ENCODE data around the gene MRGPRD.
"Not testable (repeated sequence)": the region's sequence is repeated elsewhere in the genome, so short reads cannot be mapped to it uniquely, and the experiment has no call there.

The MRGPRD gene

GRCh38 chr11:69001243-69002081, 20.7 kb upstream of the MRGPRD start:
- FAIRE-seq = no peak
- TF ChIP-seq POLR2A (IDR thresholded peaks at IDR 0.05; ENCODE audit: low read depth, low read length) = no peak
- no peak for TF ChIP-seq TAF1 (IDR thresholded peaks at IDR 0.05; ENCODE audit: low read depth, low read length)
- TF ChIP-seq PAX5 (IDR thresholded peaks at IDR 0.05; ENCODE audit: insufficient read depth, low read length, severe bottlenecking) = no peak
- no peak for TF ChIP-seq POU2F2 (IDR thresholded peaks at IDR 0.05; ENCODE audit: low read depth, low read length)
- no peak for TF ChIP-seq POLR2AphosphoS5 (IDR thresholded peaks at IDR 0.05; ENCODE audit: low read depth, low read length)
- no peak for TF ChIP-seq SPI1 (IDR thresholded peaks at IDR 0.05; ENCODE audit: low read depth, low read length)
- DNase-seq (ENCODE audit: insufficient read length, low spot score) = no peak

GRCh38 chr11:69000831-69001242, 20.1 kb upstream of the MRGPRD start:
- FAIRE-seq = no peak
- DNase-seq (ENCODE audit: insufficient read length, low spot score) = no peak
- TF ChIP-seq SPI1 (IDR thresholded peaks at IDR 0.05; ENCODE audit: low read depth, low read length) (no peak), POLR2AphosphoS5 (IDR thresholded peaks at IDR 0.05; ENCODE audit: low read depth, low read length) (no peak), POLR2A (IDR thresholded peaks at IDR 0.05; ENCODE audit: low read depth, low read length) (no peak), TAF1 (IDR thresholded peaks at IDR 0.05; ENCODE audit: low read depth, low read length) (no peak), PAX5 (IDR thresholded peaks at IDR 0.05; ENCODE audit: insufficient read depth, low read length, severe bottlenecking) (no peak), POU2F2 (IDR thresholded peaks at IDR 0.05; ENCODE audit: low read depth, low read length) (no peak)

- no peak for TF ChIP-seq SPI1 (IDR thresholded peaks at IDR 0.05; ENCODE audit: low read depth, low read length)
- TF ChIP-seq POU2F2 (IDR thresholded peaks at IDR 0.05; ENCODE audit: low read depth, low read length) = no peak
- no peak for TF ChIP-seq TAF1 (IDR thresholded peaks at IDR 0.05; ENCODE audit: low read depth, low read length)
- no peak for TF ChIP-seq POLR2A (IDR thresholded peaks at IDR 0.05; ENCODE audit: low read depth, low read length)
- TF ChIP-seq PAX5 (IDR thresholded peaks at IDR 0.05; ENCODE audit: insufficient read depth, low read length, severe bottlenecking) = no peak
- TF ChIP-seq POLR2AphosphoS5 (IDR thresholded peaks at IDR 0.05; ENCODE audit: low read depth, low read length) = no peak
- no peak for FAIRE-seq
- DNase-seq (ENCODE audit: insufficient read length, low spot score) = no peak
Measured at GRCh38 chr11:69000391-69000790, 19.6 kb upstream of the MRGPRD start.

- not testable (repeated sequence) for DNase-seq (ENCODE audit: insufficient read length, low spot score); FAIRE-seq
Measured at GRCh38 chr11:68999748-69000355, 19.1 kb upstream of the MRGPRD start.

- FAIRE-seq (no peak), DNase-seq (ENCODE audit: insufficient read length, low spot score) (no peak)
- TF ChIP-seq SPI1 (IDR thresholded peaks at IDR 0.05; ENCODE audit: low read depth, low read length) = no peak
- no peak for TF ChIP-seq TAF1 (IDR thresholded peaks at IDR 0.05; ENCODE audit: low read depth, low read length)
- no peak for TF ChIP-seq POU2F2 (IDR thresholded peaks at IDR 0.05; ENCODE audit: low read depth, low read length)
- TF ChIP-seq PAX5 (IDR thresholded peaks at IDR 0.05; ENCODE audit: insufficient read depth, low read length, severe bottlenecking) = no peak
- TF ChIP-seq POLR2A (IDR thresholded peaks at IDR 0.05; ENCODE audit: low read depth, low read length) = no peak
- no peak for TF ChIP-seq POLR2AphosphoS5 (IDR thresholded peaks at IDR 0.05; ENCODE audit: low read depth, low read length)
Measured at GRCh38 chr11:68999093-68999747, 18.4 kb upstream of the MRGPRD start.

GRCh38 chr11:68998390-68998911, 17.7 kb upstream of the MRGPRD start:
- FAIRE-seq = no peak
- no peak for DNase-seq (ENCODE audit: insufficient read length, low spot score)
- no peak for TF ChIP-seq SPI1 (IDR thresholded peaks at IDR 0.05; ENCODE audit: low read depth, low read length)

GRCh38 chr11:68997995-68998348, 17.2 kb upstream of the MRGPRD start:
- DNase-seq (ENCODE audit: insufficient read length, low spot score) (no peak), FAIRE-seq (no peak)
- TF ChIP-seq TAF1 (IDR thresholded peaks at IDR 0.05; ENCODE audit: low read depth, low read length) (no peak), POU2F2 (IDR thresholded peaks at IDR 0.05; ENCODE audit: low read depth, low read length) (no peak), POLR2AphosphoS5 (IDR thresholded peaks at IDR 0.05; ENCODE audit: low read depth, low read length) (no peak), PAX5 (IDR thresholded peaks at IDR 0.05; ENCODE audit: insufficient read depth, low read length, severe bottlenecking) (no peak), SPI1 (IDR thresholded peaks at IDR 0.05; ENCODE audit: low read depth, low read length) (no peak), POLR2A (IDR thresholded peaks at IDR 0.05; ENCODE audit: low read depth, low read length) (no peak)

GRCh38 chr11:68997124-68997994, 16.6 kb upstream of the MRGPRD start:
- TF ChIP-seq PAX5 (IDR thresholded peaks at IDR 0.05; ENCODE audit: insufficient read depth, low read length, severe bottlenecking) (no peak), SPI1 (IDR thresholded peaks at IDR 0.05; ENCODE audit: low read depth, low read length) (no peak), POU2F2 (IDR thresholded peaks at IDR 0.05; ENCODE audit: low read depth, low read length) (no peak), TAF1 (IDR thresholded peaks at IDR 0.05; ENCODE audit: low read depth, low read length) (no peak), POLR2A (IDR thresholded peaks at IDR 0.05; ENCODE audit: low read depth, low read length) (no peak), POLR2AphosphoS5 (IDR thresholded peaks at IDR 0.05; ENCODE audit: low read depth, low read length) (no peak)
- DNase-seq (ENCODE audit: insufficient read length, low spot score) (no peak), FAIRE-seq (no peak)
